CD14-positive monocyte (primary cell): ENCODE results near the gene GAMT. TPM values are rescaled to one million over a fixed set of nuclear protein-coding genes. Genes with fewer than 3 reads are reported as not detected.
A peak's percentile ranks its signal among the peaks of the same experiment; 100 is the strongest.

Experiments
- DNase-seq, 3 donors: peaks; one replicate each; pipeline ENCODE4 v3.0.0-alpha.2; 2011 to 2022
- H2AFZ ChIP-seq: 2 replicates; pipeline ENCODE4 v1.6.0; 2012; ENCODE audit warnings: mild to moderate bottlenecking, low read depth, low read length, inconsistent platforms; ENCODE audit not compliant: insufficient read depth, poor library complexity, severe bottlenecking
- H3K27ac ChIP-seq, 2 donors: 1 replicate in 1 of 2; 2 replicates in 1 of 2; pipeline ENCODE4 v1.5.1; 2012 to 2013; ENCODE audit warnings: low read length in 2 of 2, control low read depth in 1 of 2, inconsistent platforms in 1 of 2, low read depth in 1 of 2, mild to moderate bottlenecking in 1 of 2
- H3K27me3 ChIP-seq, 2 donors: one replicate each; pipeline versions ENCODE4 v1.6.0 to v1.6.1; 2011 to 2013; ENCODE audit warnings: low read length in 2 of 2; ENCODE audit not compliant: control insufficient read depth in 2 of 2, insufficient read depth in 2 of 2
- H3K36me3 ChIP-seq, 2 donors: replicated peaks in 1 of 2; 1 replicate in 1 of 2; 2 replicates in 1 of 2; pipeline versions ENCODE4 v1.5.1 to v1.6.1; 2012 to 2013; ENCODE audit warnings: low read length in 2 of 2, control low read depth in 1 of 2, inconsistent platforms in 1 of 2, mild to moderate bottlenecking in 1 of 2; ENCODE audit not compliant: insufficient read depth in 2 of 2, control insufficient read depth in 1 of 2
- H3K4me1 ChIP-seq, 2 donors: 1 replicate in 1 of 2; 2 replicates in 1 of 2; pipeline versions ENCODE4 v1.5.1 to v1.6.1; 2012 to 2013; ENCODE audit warnings: low read length in 2 of 2, control low read depth in 1 of 2, inconsistent platforms in 1 of 2, mild to moderate bottlenecking in 1 of 2, moderate library complexity in 1 of 2; ENCODE audit not compliant: insufficient read depth in 2 of 2, control insufficient read depth in 1 of 2
- H3K4me2 ChIP-seq: replicated peaks from 2 replicates; pipeline ENCODE3; 2012; ENCODE audit warnings: low read length, moderate library complexity, mild to moderate bottlenecking; ENCODE audit not compliant: poor library complexity, severe bottlenecking; ENCODE audit errors: extremely low read depth
- H3K4me3 ChIP-seq, 3 experiments: fragments of 200-600 bp in 1 of 3; sonication (generic) in 1 of 3; replicated peaks in 1 of 3; 1 replicate in 2 of 3; 2 replicates in 1 of 3; pipeline ENCODE4 v1.5.1; 2011 to 2013; ENCODE audit warnings: low read length in 3 of 3, mild to moderate bottlenecking in 3 of 3, control low read depth in 2 of 3, low read depth in 2 of 3, inconsistent platforms in 1 of 3, moderate library complexity in 1 of 3
- H3K79me2 ChIP-seq: 2 replicates; pipeline ENCODE4 v1.6.0; 2012; ENCODE audit warnings: mild to moderate bottlenecking, control low read depth, inconsistent platforms, low read length, moderate library complexity; ENCODE audit not compliant: insufficient read depth
- H3K9ac ChIP-seq: 2 replicates; pipeline ENCODE4 v1.6.0; 2017; ENCODE audit warnings: low read length, mild to moderate bottlenecking; ENCODE audit not compliant: insufficient read depth, poor library complexity, severe bottlenecking
- H3K9me3 ChIP-seq, 2 donors: replicated peaks in 1 of 2; 1 replicate in 1 of 2; 2 replicates in 1 of 2; pipeline versions ENCODE4 v1.5.1 to v1.6.1; 2012 to 2013; ENCODE audit warnings: low read length in 2 of 2, control low read depth in 1 of 2; ENCODE audit not compliant: control insufficient read depth in 1 of 2, insufficient read depth in 1 of 2
- H4K20me1 ChIP-seq: 2 replicates; pipeline ENCODE4 v1.6.0; 2012; ENCODE audit warnings: mild to moderate bottlenecking, low read length, control low read depth, moderate library complexity; ENCODE audit not compliant: insufficient read depth
- H3K27ac Mint-ChIP-seq, 7 donors: one replicate each; pipeline ENCODE4 v1.8.0; 2020; ENCODE audit warnings: mild to moderate bottlenecking in 7 of 7, mixed read lengths in 7 of 7, moderate library complexity in 6 of 7, inconsistent platforms in 2 of 7
- H3K27me3 Mint-ChIP-seq, 3 donors: one replicate each; pipeline ENCODE4 v1.8.0; 2021 to 2022; ENCODE audit warnings: low read depth in 3 of 3, mild to moderate bottlenecking in 3 of 3, mixed read lengths in 3 of 3, moderate library complexity in 3 of 3, inconsistent platforms in 1 of 3
- H3K36me3 Mint-ChIP-seq, 2 donors: one replicate each; pipeline ENCODE4 v1.8.0; 2020; ENCODE audit warnings: mixed read lengths in 2 of 2, inconsistent platforms in 1 of 2, mild to moderate bottlenecking in 1 of 2
- H3K4me1 Mint-ChIP-seq: one replicate; pipeline ENCODE4 v1.8.0; 2020; ENCODE audit warnings: mild to moderate bottlenecking, mixed read lengths
- H3K4me3 Mint-ChIP-seq, 2 donors: one replicate each; pipeline ENCODE4 v1.8.0; 2020; ENCODE audit warnings: mild to moderate bottlenecking in 2 of 2, mixed read lengths in 2 of 2, moderate library complexity in 1 of 2
- H3K9me3 Mint-ChIP-seq, 7 donors: one replicate each; pipeline ENCODE4 v1.8.0; 2020 to 2022; ENCODE audit warnings: mixed read lengths in 7 of 7, mild to moderate bottlenecking in 6 of 7, moderate library complexity in 6 of 7, inconsistent platforms in 2 of 7
- CTCF ChIP-seq: fragments of 200-600 bp; IDR thresholded peaks from one replicate; pipeline ENCODE4 v1.8.0; 2022; ENCODE audit warnings: antibody characterized with exemption, mild to moderate bottlenecking
- WGBS: methylation state at CpG from one replicate; pipeline ENCODE4 v1.1.5; 2013; ENCODE audit warnings: missing lambda C conversion rate; ENCODE audit not compliant: insufficient coverage; 5-methylcytosine and 5-hydroxymethylcytosine counted together
- intact Hi-C, 2 donors: fragments of 100-400 bp; cut with micrococcal nuclease; formaldehyde crosslinking; loops; one replicate each; pipeline versions ENCODE4 v1.15.0 to v1.15.1; 2023
- polyA plus RNA-seq, 3 donors: library from polyadenylated mRNA; depleted of rRNA in 1 of 3; unstranded in 2 of 3; stranded (reverse) in 1 of 3; fragments of 300-500 nt in 2 of 3; fragments of >200 nt in 1 of 3; fragmentation: Illumina TruSeq in 2 of 3; gene quantifications; 1 replicate in 2 of 3; 2 replicates in 1 of 3; pipeline ENCODE4 v1.2.3, GENCODE V29; 2012 to 2021

Gene GAMT
- polyA plus RNA-seq, 3 donors, result 0.95 to 1.3 (median 0.96) TPM

- no peak overlapping the region for H2AFZ ChIP-seq
- no peak for TF ChIP-seq CTCF
- H3K9me3 ChIP-seq, result no peaks in the 10 kb centered on the region
- Mint-ChIP-seq H3K4me3 (no peak overlapping the region), H3K27me3 (no peaks in the 10 kb centered on the region), H3K27ac (no peak overlapping the region), H3K4me1 (peaks cover 2% of the 10 kb centered on the region), H3K36me3 (peaks cover 70 to 93% of the 10 kb centered on the region in 2 donors), H3K9me3 (no peaks in the 10 kb centered on the region)
- H3K4me1 ChIP-seq, result no peaks in the 10 kb centered on the region
- no peak overlapping the region for H3K4me2 ChIP-seq
- H3K9ac ChIP-seq, result no peak overlapping the region
- peaks cover 91 to 97% of the 10 kb centered on the region in 2 donors for H3K36me3 ChIP-seq
- no peak overlapping the region for H3K4me3 ChIP-seq
- DNase-seq, result no peak
- H3K79me2 ChIP-seq, result peaks cover 68% of the 10 kb centered on the region
- no peak overlapping the region for H3K27ac ChIP-seq
- WGBS, result 97% methylated on average over 18 of the region's 22 CpGs
- H4K20me1 ChIP-seq, result peaks cover 96% of the 10 kb centered on the region
- H3K27me3 ChIP-seq, result no peaks in the 10 kb centered on the region
- intact Hi-C loops, result no loop called here
These were observed 20.6 kb upstream of the GAMT start for GRCh38 chr19:1421958-1422305.

- H3K27ac Mint-ChIP-seq, result peak overlapping the region in 1 of 7 donors; percentile 34
- intact Hi-C loops, result no loop called here
- no peak for DNase-seq
- no peak overlapping the region for H2AFZ ChIP-seq
- H3K4me3 Mint-ChIP-seq, result no peak overlapping the region
- peaks cover 68 to 95% of the 10 kb centered on the region in 2 donors for H3K36me3 Mint-ChIP-seq
- 96% methylated on average over 37 of the region's 37 CpGs for WGBS
- peaks cover 72% of the 10 kb centered on the region for H3K79me2 ChIP-seq
- peaks cover 85 to 97% of the 10 kb centered on the region in 2 donors for H3K36me3 ChIP-seq
- H3K4me1 ChIP-seq, result peaks cover under 1 to 3% of the 10 kb centered on the region in 2 donors
- H3K9me3 Mint-ChIP-seq, result no peaks in the 10 kb centered on the region
- H3K4me1 Mint-ChIP-seq, result peaks cover 3% of the 10 kb centered on the region
- no peaks in the 10 kb centered on the region for H3K27me3 ChIP-seq
- no peak overlapping the region for H3K9ac ChIP-seq
- H3K27me3 Mint-ChIP-seq, result no peaks in the 10 kb centered on the region
- no peak for TF ChIP-seq CTCF
- peaks cover 96% of the 10 kb centered on the region for H4K20me1 ChIP-seq
- H3K9me3 ChIP-seq, result no peaks in the 10 kb centered on the region
- H3K27ac ChIP-seq, result no peak overlapping the region
- H3K4me2 ChIP-seq, result no peak overlapping the region
- H3K4me3 ChIP-seq, result no peak overlapping the region
These were observed 20.0 kb upstream of the GAMT start for GRCh38 chr19:1421218-1421957.
